ENCODE results near the gene TKTL1.

TKTL1 gene

GRCh38 chrX:154378799-154379568 is 83.4 kb downstream of the TKTL1 start, which contains the start of gene EMD:
TSS of gene EMD (plus strand) at chrX:154379295. CDS start at chrX:154379485, 190 bp downstream.
- no peak for TF ChIP-seq CTCF (IDR thresholded peaks at IDR 0.05; ENCODE audit: control insufficient read depth, insufficient read depth, low read depth, low read length, missing control alignments)
- peak; percentile 91 for DNase-seq (ENCODE audit: low read depth)
- H3K4me3 ChIP-seq (ENCODE audit: control insufficient read depth, low read depth, low read length), result peak within 1 kb of the TSS; percentile 81

- TF ChIP-seq CTCF (IDR thresholded peaks at IDR 0.05; ENCODE audit: control insufficient read depth, insufficient read depth, low read depth, low read length, missing control alignments), result no peak
- DNase-seq (ENCODE audit: low read depth), result no peak
- peak overlapping the region; percentile 81 for H3K4me3 ChIP-seq (ENCODE audit: control insufficient read depth, low read depth, low read length)
These were observed 84.0 kb downstream of the TKTL1 start for GRCh38 chrX:154379569-154379951.
